Cortex of kidney (tissue), 1 donor: ENCODE data around the gene WFIKKN2.
"Not testable (repeated sequence)": the region's sequence is repeated elsewhere in the genome, so short reads cannot be mapped to it uniquely, and the experiment has no call there.

ENCODE experiments used
- DNase-seq: peaks from one replicate; lab custom pipeline; 2025; lab: John Stamatoyannopoulos, UW

Gene WFIKKN2

DNA sequence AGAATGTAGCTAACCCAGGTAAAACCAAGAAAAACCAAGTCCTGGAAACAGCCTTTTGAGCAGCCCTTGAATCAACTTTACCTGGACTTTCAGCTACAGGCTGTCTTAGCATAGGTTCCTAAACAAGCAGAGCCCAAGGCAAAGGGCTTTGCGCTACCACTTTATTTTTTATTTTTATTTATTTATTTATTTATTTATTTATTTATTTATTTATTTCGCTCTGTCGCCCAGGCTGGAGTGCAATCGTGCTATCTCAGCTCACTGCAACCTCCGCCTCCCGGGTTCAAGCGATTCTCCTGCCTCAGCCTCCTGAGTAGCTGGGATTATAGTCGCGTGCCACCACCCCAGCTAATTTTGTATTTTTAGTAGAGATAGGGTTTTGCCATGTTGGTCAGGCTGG, 41.7 kb downstream of the WFIKKN2 start:
- DNase-seq = not testable (repeated sequence)

- DNase-seq = no peak
Measured at GRCh38 chr17:50877838-50878237, 42.5 kb downstream of the WFIKKN2 start.

DNA sequence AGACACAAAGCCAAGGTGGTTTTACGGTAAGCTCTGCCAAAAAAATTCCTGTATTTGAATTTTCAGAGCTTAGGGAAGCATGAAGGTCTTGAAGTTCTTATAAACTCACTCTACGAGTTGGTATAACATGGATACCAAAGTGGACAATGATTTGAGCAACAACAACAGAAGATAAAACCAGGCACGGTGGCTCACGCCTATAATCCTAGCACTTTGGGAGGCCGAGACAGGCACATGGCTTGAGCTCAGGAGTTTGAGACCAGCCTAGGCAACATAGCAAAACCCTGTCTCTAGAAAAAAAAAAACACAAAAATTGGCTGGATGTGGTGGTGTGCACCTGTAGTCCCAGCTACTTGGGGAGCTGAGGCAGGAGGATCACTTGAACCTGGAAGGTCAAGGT, 43.7 kb downstream of the WFIKKN2 start:
- DNase-seq = no peak

GRCh38 chr17:50881182-50881581, 45.8 kb downstream of the WFIKKN2 start:
- DNase-seq = no peak

GRCh38 chr17:50882851-50883250, 47.5 kb downstream of the WFIKKN2 start:
- DNase-seq = no peak

- no peak for DNase-seq
Measured at GRCh38 chr17:50883850-50884438, 48.6 kb downstream of the WFIKKN2 start.

GRCh38 chr17:50884439-50885311, 49.3 kb downstream of the WFIKKN2 start:
- DNase-seq = no peak

- DNase-seq = no peak
Measured at GRCh38 chr17:50887705-50888245, 52.4 kb downstream of the WFIKKN2 start.

GRCh38 chr17:50889528-50890118, 54.2 kb downstream of the WFIKKN2 start:
- DNase-seq = no peak

- no peak for DNase-seq
Measured at GRCh38 chr17:50890675-50891516, 55.5 kb downstream of the WFIKKN2 start.

DNA sequence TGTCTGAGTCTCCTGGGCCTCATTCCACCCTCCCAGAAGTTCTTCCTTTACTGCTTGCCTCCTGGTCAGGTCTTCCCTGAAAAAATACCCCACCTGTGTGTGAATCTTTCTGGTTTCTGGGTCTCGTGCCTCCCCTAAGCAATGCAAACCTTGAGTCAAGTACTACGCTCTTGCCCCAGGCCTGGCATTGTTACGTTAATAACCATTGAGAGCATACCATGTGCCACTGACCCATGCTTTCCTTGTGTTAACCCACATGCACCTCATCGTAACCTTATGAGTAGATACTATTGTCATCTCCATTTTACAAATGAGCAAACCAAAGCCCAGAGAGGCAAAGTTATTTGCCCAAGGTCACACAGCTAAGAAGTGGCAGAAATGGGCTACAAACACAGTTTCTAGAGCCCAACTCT, 56.2 kb downstream of the WFIKKN2 start:
- DNase-seq = no peak
